A549 (cell line): ENCODE data around the gene AEBP2. TPM values are rescaled to one million over a fixed set of nuclear protein-coding genes. Genes with fewer than 3 reads are reported as not detected.

Experiments
- ATAC-seq, 2 experiments: fragments of 200-7000 bp in 1 of 2; fragments of >200 bp in 1 of 2; cut with Nextera tagmentation in 1 of 2; cut with Tn5 transposase in 1 of 2; 3 replicates each; pipeline versions ENCODE4 v1.8.0 to v1.9.1; 2018 to 2020; ENCODE audit warnings: mild to moderate bottlenecking in 1 of 2, moderate library complexity in 1 of 2
- CTCF ChIA-PET: fragments of 300-600 bp; sonication (Branson Sonifier 250); formaldehyde crosslinking; extraction: SDS; loops from one replicate; lab custom pipeline; 2021; ENCODE audit warnings: antibody characterized with exemption, inconsistent platforms; lab: Yijun Ruan, JAX
- POLR2A ChIA-PET: fragments of 350-600 bp; formaldehyde crosslinking; extraction: SDS; loops from one replicate; lab custom pipeline; 2021; ENCODE audit warnings: antibody characterized with exemption, inconsistent platforms; lab: Yijun Ruan, JAX
- DNase-seq, 2 experiments: peaks; one replicate each; pipeline versions ENCODE4 v3.0.0 to v3.0.0-alpha.2; 2011 to 2016; ENCODE audit warnings: low read depth in 1 of 2, low spot score in 1 of 2
- FAIRE-seq: peaks from 2 replicates; lab custom pipeline; 2011; peaks lifted over from hg19 to GRCh38; lab: Jason Lieb, UNC
- H3K27ac ChIP-seq, 2 experiments: fragments of >200 bp; sonication (Bioruptor Twin); formaldehyde crosslinking; 3 replicates each; pipeline ENCODE4 v1.5.1; 2016 to 2017
- H3K4me1 ChIP-seq: fragments of >200 bp; sonication (Bioruptor Twin); formaldehyde crosslinking; 3 replicates; pipeline ENCODE4 v1.6.1; 2016
- H3K4me2 ChIP-seq: fragments of >200 bp; sonication (Bioruptor Twin); formaldehyde crosslinking; 3 replicates; pipeline ENCODE4 v1.6.1; 2016
- H3K4me3 ChIP-seq: fragments of >200 bp; sonication (Bioruptor Twin); formaldehyde crosslinking; 3 replicates; pipeline ENCODE4 v1.5.1; 2016
- H3K9me3 ChIP-seq: fragments of >200 bp; sonication (Bioruptor Twin); formaldehyde crosslinking; 3 replicates; pipeline ENCODE4 v1.6.1; 2016
- CEBPB ChIP-seq, 2 experiments: fragments of >200 bp in 1 of 2; sonication (Bioruptor Twin) in 1 of 2; formaldehyde crosslinking in 1 of 2; IDR thresholded peaks; 2 replicates each; pipeline ENCODE4 v1.6.1; 2012 to 2016
- CHD2 ChIP-seq: fragments of 150-350 bp; IDR thresholded peaks from 2 replicates; pipeline ENCODE4 v1.6.1; 2014; ENCODE audit warnings: low read length; ENCODE audit not compliant: partially characterized antibody
- CHD4 ChIP-seq: fragments of 200-600 bp; sonication (generic); IDR thresholded peaks from 2 replicates; pipeline ENCODE4 v1.6.1; 2016; ENCODE audit warnings: antibody characterized with exemption, mild to moderate bottlenecking, borderline replicate concordance
- FOSL2 ChIP-seq, 2 experiments: fragments of 450-650 bp in 1 of 2; fragments of >200 bp in 1 of 2; sonication (Bioruptor Twin) in 1 of 2; formaldehyde crosslinking; IDR thresholded peaks; 2 replicates each; pipeline versions ENCODE4 v1.5.0 to v1.6.1; 2016 to 2020; ENCODE audit warnings: mild to moderate bottlenecking in 1 of 2, moderate library complexity in 1 of 2
- FOXS1 ChIP-seq: fragments of 250-450 bp; sonication (Bioruptor Pico); IDR thresholded peaks from 2 replicates; pipeline ENCODE4 v1.5.0; 2020; ENCODE audit warnings: mild to moderate bottlenecking, moderate library complexity
- GATA3 ChIP-seq: IDR thresholded peaks from 2 replicates; pipeline ENCODE4 v1.6.1; 2012; ENCODE audit warnings: borderline replicate concordance
- HDAC2 ChIP-seq: fragments of 200-600 bp; sonication (generic); IDR thresholded peaks from 2 replicates; pipeline ENCODE4 v1.6.1; 2016
- HES2 ChIP-seq: fragments of >200 bp; sonication (Bioruptor Twin); formaldehyde crosslinking; IDR thresholded peaks from 2 replicates; pipeline ENCODE4 v1.6.1; 2016
- HMGXB4 ChIP-seq: fragments of 250-450 bp; sonication (Bioruptor Pico); IDR thresholded peaks from 2 replicates; pipeline ENCODE4 v1.5.0; 2021; ENCODE audit warnings: mild to moderate bottlenecking, moderate library complexity, borderline replicate concordance
- HOXB5 ChIP-seq: fragments of 250-450 bp; sonication (Bioruptor Pico); IDR thresholded peaks from 2 replicates; pipeline ENCODE4 v1.5.0; 2020; ENCODE audit warnings: mild to moderate bottlenecking, moderate library complexity
- JUNB ChIP-seq: fragments of >200 bp; sonication (Bioruptor Twin); formaldehyde crosslinking; IDR thresholded peaks from 2 replicates; pipeline ENCODE4 v1.6.1; 2016
- KDM1A ChIP-seq: fragments of 200-600 bp; sonication (generic); IDR thresholded peaks from 2 replicates; pipeline ENCODE4 v1.6.1; 2016; ENCODE audit warnings: low read depth, mild to moderate bottlenecking
- MAX ChIP-seq: IDR thresholded peaks from 2 replicates; pipeline ENCODE4 v1.6.1; 2012
- MAZ ChIP-seq: fragments of 150-350 bp; IDR thresholded peaks from 2 replicates; pipeline ENCODE4 v1.6.1; 2014; ENCODE audit warnings: antibody characterized with exemption, low read depth, low read length, borderline replicate concordance
- NFE2L2 ChIP-seq: fragments of 150-350 bp; conservative IDR thresholded peaks from 2 replicates; pipeline ENCODE4 v1.6.1; 2014; ENCODE audit warnings: low read length
- NPAS2 ChIP-seq: fragments of 250-450 bp; sonication (Bioruptor Pico); IDR thresholded peaks from 2 replicates; pipeline ENCODE4 v1.8.0; 2022; ENCODE audit warnings: mild to moderate bottlenecking, moderate library complexity, borderline replicate concordance
- PHF8 ChIP-seq: fragments of 200-600 bp; sonication (generic); IDR thresholded peaks from 2 replicates; pipeline ENCODE4 v1.6.1; 2016; ENCODE audit warnings: low read depth, mild to moderate bottlenecking, antibody characterized with exemption, moderate library complexity, borderline replicate concordance
- POLR2A ChIP-seq: IDR thresholded peaks from 2 replicates; pipeline ENCODE4 v1.6.1; 2012; ENCODE audit warnings: mild to moderate bottlenecking, low read length
- POLR2AphosphoS2 ChIP-seq: conservative IDR thresholded peaks from 2 replicates; pipeline ENCODE4 v1.6.1; 2012; ENCODE audit warnings: low read length, improper control_type of control experiment, inconsistent platforms
- RAD21 ChIP-seq, 2 experiments: fragments of >200 bp in 1 of 2; sonication (Bioruptor Twin) in 1 of 2; formaldehyde crosslinking in 1 of 2; IDR thresholded peaks in 1 of 2; conservative IDR thresholded peaks in 1 of 2; 2 replicates in 1 of 2; 3 replicates in 1 of 2; pipeline ENCODE4 v1.6.1; 2012 to 2018; ENCODE audit warnings: inconsistent platforms in 1 of 2
- RFX5 ChIP-seq: fragments of 450-650 bp; IDR thresholded peaks from 2 replicates; pipeline ENCODE4 v1.7.1; 2014; ENCODE audit warnings: antibody characterized with exemption, mild to moderate bottlenecking, moderate library complexity
- SMC3 ChIP-seq: fragments of >200 bp; sonication (Bioruptor Twin); formaldehyde crosslinking; IDR thresholded peaks from 3 replicates; pipeline ENCODE4 v1.6.1; 2018; ENCODE audit warnings: inconsistent platforms
- SREBF2 ChIP-seq: fragments of 450-650 bp; IDR thresholded peaks from 2 replicates; pipeline ENCODE4 v1.6.1; 2014; ENCODE audit warnings: mild to moderate bottlenecking, moderate library complexity
- TP53 ChIP-seq: fragments of 250-450 bp; sonication (Bioruptor Pico); IDR thresholded peaks from 2 replicates; pipeline ENCODE4 v1.5.0; 2021; ENCODE audit warnings: mild to moderate bottlenecking, moderate library complexity
- ZFP36 ChIP-seq: fragments of 450-650 bp; IDR thresholded peaks from 2 replicates; pipeline ENCODE4 v1.6.1; 2014; ENCODE audit warnings: borderline replicate concordance; ENCODE audit not compliant: partially characterized antibody
- ZNF302 ChIP-seq: fragments of 250-450 bp; sonication (Bioruptor Pico); IDR thresholded peaks from 2 replicates; pipeline ENCODE4 v1.9.0; 2021; ENCODE audit warnings: inconsistent platforms, mild to moderate bottlenecking, moderate library complexity
- ZSCAN20 ChIP-seq: fragments of 250-450 bp; sonication (Bioruptor Pico); IDR thresholded peaks from 2 replicates; pipeline ENCODE4 v1.8.0; 2022; ENCODE audit warnings: mild to moderate bottlenecking, moderate library complexity
- WGBS: methylation state at CpG from one replicate; pipeline ENCODE4 v1.1.6; 2017; ENCODE audit errors: missing lambda C conversion rate; 5-methylcytosine and 5-hydroxymethylcytosine counted together
- polyA plus RNA-seq, 4 experiments: library from polyadenylated mRNA; depleted of rRNA in 3 of 4; stranded (reverse); fragments of >200 nt; fragmentation: RNase III in 1 of 4; extraction: RNeasy Plus Mini Kit Qiagen cat#74134 plus additional on column Dnase treatment in 1 of 4; gene quantifications; 2 replicates in 3 of 4; 3 replicates in 1 of 4; pipeline ENCODE4 v1.2.3, GENCODE V29; 2011 to 2017
- TF ChIP-seq, protein P1 (sequence below): IDR thresholded peaks from 2 replicates; pipeline ENCODE4 v1.6.1; 2012; ENCODE audit warnings: low read depth, borderline replicate concordance

AEBP2 gene
- polyA plus RNA-seq, 2 of the 4 experiments (the other 2 are of a cell fraction) = 23.5 to 27.3 TPM

- Histone ChIP-seq H3K4me3 (no peak overlapping the region), H3K4me2 (no peak overlapping the region), H3K27ac (no peak overlapping the region), H3K4me1 (no peaks in the 10 kb centered on the region), H3K9me3 (no peaks in the 10 kb centered on the region)
- WGBS = 50% methylated on average over 2 of the region's 2 CpGs
- ATAC-seq = no peak
- CTCF ChIA-PET = no interaction called here
- no peak for DNase-seq
- FAIRE-seq = no peak
- POLR2A ChIA-PET = no interaction called here
- no peak for TF ChIP-seq HMGXB4 (CRISPR knock-in tag)
- TF ChIP-seq POLR2A = no peak
- TF ChIP-seq SMC3 = no peak
- no peak for TF ChIP-seq SREBF2
- TF ChIP-seq GATA3 = no peak
- TF ChIP-seq, protein P1, sequence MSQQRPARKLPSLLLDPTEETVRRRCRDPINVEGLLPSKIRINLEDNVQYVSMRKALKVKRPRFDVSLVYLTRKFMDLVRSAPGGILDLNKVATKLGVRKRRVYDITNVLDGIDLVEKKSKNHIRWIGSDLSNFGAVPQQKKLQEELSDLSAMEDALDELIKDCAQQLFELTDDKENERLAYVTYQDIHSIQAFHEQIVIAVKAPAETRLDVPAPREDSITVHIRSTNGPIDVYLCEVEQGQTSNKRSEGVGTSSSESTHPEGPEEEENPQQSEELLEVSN = no peak
- no peak for TF ChIP-seq CHD4
- no peak for TF ChIP-seq ZSCAN20 (CRISPR knock-in tag)
- no peak for TF ChIP-seq NFE2L2
- no peak for TF ChIP-seq FOSL2 (IDR thresholded peaks at IDR 0.05)
- TF ChIP-seq FOSL2 (CRISPR knock-in tag; IDR thresholded peaks at IDR 0.05) = no peak
- TF ChIP-seq HOXB5 (CRISPR knock-in tag) = no peak
- no peak for TF ChIP-seq MAZ
- TF ChIP-seq POLR2AphosphoS2 = no peak
- TF ChIP-seq KDM1A = no peak
- no peak for TF ChIP-seq JUNB
- no peak for TF ChIP-seq CEBPB (IDR thresholded peaks at IDR 0.05)
- TF ChIP-seq ZNF302 (CRISPR knock-in tag) = no peak
- TF ChIP-seq TP53 (CRISPR knock-in tag) = no peak
These were observed 58.8 kb downstream of the AEBP2 start for GRCh38 chr12:19498099-19498498.

DNA sequence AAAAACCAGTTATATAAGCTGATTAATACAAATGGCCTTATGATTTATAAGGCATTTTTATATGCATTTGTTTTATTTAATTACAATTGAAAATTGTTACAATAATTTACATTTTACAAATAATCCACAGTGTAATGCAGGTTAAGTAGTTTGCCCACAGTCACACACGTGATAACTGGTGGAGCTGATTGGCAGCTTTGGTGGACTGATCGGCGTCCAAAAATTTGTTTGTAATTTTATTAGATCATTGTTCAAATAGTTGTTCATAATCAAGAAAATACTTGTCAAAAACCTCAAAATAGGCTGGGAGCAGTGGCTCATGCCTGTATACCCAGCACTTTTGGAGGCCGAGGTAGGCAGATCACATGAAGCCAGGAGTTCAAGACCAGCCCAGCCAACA is 59.7 kb downstream of the AEBP2 start:
- POLR2A ChIA-PET = no interaction called here
- Histone ChIP-seq H3K9me3 (no peaks in the 10 kb centered on the region), H3K4me2 (no peak overlapping the region), H3K4me1 (no peaks in the 10 kb centered on the region), H3K27ac (no peak overlapping the region), H3K4me3 (no peak overlapping the region)
- CTCF ChIA-PET = interaction anchor here (0.6 to 1.4 kb wide), 2 partner anchors 12 to 176 kb away, joined by 3 read pairs; no protein-coding TSS in a partner anchor
- WGBS = 93% methylated on average over 4 of the region's 4 CpGs
- TF ChIP-seq ZSCAN20 (CRISPR knock-in tag) (no peak), PHF8 (no peak), RFX5 (no peak), NFE2L2 (no peak), JUNB (no peak), HOXB5 (CRISPR knock-in tag) (no peak), SREBF2 (no peak), ZNF302 (CRISPR knock-in tag) (no peak), ZFP36 (no peak), CEBPB (IDR thresholded peaks at IDR 0.05) (no peak), HDAC2 (no peak), HES2 (no peak), NPAS2 (CRISPR knock-in tag) (no peak), RAD21 (conservative IDR thresholded peaks at IDR 0.05 in 1 of 2, IDR thresholded peaks at IDR 0.05 in 1 of 2) (no peak), FOXS1 (no peak), MAX (no peak), CHD2 (no peak)
- TF ChIP-seq, protein P1 = no peak
- no peak for FAIRE-seq
- no peak for ATAC-seq
- DNase-seq = no peak
